Lower leg skin (tissue), 3 donors: ENCODE data around the gene MPLKIP.

ENCODE experiments used
- POLR2A ChIP-seq, 2 donors: fragments of 450-650 bp; IDR thresholded peaks; one replicate each; pipeline ENCODE4 v1.6.1; 2016 to 2017; ENCODE audit warnings: antibody characterized with exemption in 2 of 2, mild to moderate bottlenecking in 1 of 2, moderate library complexity in 1 of 2
- TF ChIP-seq, protein P1 (sequence below), 3 donors: fragments of 450-650 bp; IDR thresholded peaks; one replicate each; pipeline ENCODE4 v1.5.1; 2016; ENCODE audit warnings: antibody characterized with exemption in 3 of 3, mild to moderate bottlenecking in 3 of 3, moderate library complexity in 2 of 3

DNA sequence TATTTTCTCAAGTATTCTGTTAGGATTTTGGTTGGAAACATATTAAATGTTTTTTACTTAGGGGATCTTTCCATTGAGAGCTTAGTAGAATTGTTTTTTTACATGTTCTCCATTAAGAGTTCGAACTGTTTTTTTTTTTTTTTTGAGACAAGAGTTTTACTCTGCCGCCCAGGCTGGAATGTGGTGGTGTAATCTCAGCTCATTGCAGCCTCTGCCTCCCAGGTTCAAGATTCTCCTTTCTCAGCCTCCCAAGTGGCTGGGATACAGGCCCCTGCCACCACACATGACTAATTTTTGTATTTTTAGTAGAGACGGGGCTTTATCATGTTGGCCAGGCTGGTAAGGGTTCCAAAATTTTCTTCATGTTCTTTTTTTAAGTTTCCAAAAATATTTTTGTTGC is 33.2 kb downstream of the MPLKIP start:
- TF ChIP-seq, protein P1, sequence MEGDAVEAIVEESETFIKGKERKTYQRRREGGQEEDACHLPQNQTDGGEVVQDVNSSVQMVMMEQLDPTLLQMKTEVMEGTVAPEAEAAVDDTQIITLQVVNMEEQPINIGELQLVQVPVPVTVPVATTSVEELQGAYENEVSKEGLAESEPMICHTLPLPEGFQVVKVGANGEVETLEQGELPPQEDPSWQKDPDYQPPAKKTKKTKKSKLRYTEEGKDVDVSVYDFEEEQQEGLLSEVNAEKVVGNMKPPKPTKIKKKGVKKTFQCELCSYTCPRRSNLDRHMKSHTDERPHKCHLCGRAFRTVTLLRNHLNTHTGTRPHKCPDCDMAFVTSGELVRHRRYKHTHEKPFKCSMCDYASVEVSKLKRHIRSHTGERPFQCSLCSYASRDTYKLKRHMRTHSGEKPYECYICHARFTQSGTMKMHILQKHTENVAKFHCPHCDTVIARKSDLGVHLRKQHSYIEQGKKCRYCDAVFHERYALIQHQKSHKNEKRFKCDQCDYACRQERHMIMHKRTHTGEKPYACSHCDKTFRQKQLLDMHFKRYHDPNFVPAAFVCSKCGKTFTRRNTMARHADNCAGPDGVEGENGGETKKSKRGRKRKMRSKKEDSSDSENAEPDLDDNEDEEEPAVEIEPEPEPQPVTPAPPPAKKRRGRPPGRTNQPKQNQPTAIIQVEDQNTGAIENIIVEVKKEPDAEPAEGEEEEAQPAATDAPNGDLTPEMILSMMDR (IDR thresholded peaks at IDR 0.05): no peak
- TF ChIP-seq POLR2A (IDR thresholded peaks at IDR 0.05): no peak
